Measurements from ENCODE around the gene SIL1.

The SIL1 gene

DNA sequence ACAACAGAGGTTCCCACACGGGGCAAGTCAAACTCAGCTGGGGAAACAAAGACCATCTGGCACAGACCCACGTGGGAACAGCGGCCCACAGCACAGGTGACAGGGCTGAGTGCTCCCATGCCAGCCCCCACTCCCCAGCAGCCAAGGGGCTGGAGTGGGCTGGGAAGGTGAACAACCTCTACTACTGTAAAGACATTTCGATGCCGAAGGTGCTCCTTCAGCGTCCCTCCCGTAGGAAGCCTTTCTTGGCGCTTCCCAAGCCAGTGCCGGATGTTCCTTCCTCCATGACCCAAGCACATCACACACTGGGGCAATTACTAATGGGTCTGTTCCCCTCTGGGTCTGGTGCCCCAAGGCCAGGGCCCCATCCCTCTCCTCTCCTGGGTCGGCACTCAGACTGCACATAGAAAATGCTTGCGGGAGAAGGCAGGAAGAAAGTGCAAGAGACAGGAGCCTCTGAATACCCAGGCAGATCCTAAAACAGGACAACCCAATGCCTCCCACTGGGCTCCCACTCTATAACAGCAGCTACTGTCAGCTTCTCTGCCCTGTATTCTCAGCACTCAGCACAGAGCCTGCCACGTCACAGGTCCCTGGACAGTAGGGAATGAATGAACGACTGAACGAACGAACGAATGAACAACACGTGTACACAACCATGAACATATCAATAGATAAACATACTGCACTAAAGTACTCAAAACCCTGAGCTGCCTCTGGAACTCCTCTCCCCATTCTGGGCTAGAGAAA lies 246.0 kb downstream of the SIL1 start:
- no peak for DNase-seq

DNA sequence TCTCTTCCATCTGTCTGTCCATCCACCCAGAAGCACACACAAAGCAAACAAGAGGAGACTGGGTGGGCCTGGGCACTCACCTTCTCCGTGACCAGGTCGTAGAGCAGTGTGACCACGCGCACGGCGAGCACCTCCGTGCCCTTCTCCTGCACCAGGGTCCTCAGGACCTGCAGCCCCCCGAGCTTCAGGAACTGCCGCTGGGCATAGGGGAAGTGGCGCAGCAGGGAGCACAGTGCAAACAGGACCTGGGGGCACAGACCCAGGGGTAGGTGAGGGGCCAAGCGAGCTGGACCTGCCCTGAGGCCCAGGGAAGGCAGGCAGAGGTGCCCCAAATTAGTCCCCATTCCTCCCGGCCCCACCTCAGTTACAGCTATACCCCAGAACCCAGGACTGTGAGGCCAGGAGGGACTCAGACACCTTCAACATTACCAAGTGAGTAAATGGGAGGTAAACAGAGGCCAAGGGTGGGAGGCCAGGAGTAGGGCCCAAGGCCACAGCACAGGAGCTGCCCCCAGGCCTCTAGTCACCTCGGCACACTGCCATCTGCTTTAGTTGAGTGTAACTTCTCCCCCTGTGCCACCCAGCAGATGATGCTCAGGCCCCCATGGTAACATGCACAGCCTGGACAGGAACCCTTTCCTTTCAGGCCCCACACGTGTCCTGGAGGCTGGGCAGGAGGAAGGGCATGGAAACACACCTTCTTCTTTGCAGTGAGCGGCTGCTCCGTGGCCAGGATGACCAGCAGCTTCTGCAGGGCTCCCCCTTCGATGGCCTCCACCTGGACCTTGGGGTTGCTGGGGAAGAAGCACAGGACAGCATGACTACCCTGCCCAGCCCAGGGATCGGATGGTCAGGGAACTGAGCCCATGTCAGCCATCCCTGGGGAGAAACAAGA lies 246.8 kb downstream of the SIL1 start:
- no peak for DNase-seq

DNA sequence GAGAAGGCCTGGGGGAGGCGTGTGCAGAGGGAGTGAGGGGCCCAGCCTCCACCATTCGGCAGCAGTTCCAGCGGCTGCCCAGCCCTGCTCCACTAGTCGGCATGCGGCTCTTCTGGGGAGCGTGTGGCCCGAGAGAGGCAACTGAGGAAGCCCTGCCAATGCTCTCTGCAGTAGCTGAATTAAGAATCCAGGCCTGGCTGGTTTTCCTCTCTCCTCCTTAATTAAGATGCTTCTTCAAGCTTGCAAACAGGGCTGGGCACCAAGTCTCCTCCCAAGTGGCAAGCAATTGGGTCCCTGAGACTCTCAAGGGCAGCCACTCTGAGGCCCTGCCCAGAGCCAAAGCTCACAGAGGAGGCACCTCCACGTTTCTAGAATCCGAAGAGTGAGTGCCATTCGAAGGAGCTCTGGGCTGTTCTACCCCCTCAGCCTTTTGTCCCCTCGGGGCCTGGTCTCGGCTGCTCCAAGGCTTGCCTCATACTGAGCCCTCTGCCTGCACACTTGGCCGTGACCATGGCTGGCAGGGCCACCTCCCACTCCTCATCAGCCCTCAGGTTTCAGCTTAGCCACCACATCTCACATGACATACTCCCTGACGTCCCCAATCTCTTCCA lies 247.6 kb downstream of the SIL1 start:
- DNase-seq, result no peak

DNA sequence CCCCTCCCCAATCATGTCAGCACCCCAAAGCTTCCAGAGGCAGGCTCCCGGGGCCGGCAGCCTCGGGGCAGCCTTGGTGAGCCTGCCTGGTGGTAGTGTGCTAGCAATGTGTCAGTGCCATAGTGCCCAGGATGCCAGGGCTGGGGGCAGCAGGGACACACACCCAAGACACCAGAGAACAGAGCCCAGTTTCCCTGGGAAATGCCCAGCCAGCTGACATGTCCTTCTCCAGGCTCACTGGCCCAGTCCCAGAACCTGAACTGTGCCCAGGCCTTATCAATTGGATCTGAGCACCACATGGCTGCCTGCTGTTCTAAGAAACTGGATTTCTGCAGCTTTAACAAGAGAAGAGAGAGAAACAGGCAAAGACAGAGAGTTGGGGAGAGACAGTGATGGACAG lies 248.2 kb downstream of the SIL1 start:
- DNase-seq, result no peak

DNA sequence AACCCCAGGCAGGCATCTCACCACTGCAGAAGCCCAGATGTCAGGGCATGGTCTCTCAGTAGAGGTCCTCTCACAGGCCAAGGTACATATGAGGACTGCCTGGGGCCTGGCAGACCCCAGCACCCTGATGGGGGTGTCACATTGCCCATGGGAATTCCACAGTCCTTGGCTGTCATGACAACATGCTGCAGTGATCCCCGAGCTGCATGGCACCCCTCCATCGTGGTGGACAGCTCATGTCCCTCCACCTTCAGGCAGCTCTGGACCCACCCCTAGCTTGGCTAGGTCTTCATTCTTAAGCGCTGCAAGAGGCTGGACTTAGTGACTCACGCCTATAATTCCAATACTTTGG lies 249.0 kb downstream of the SIL1 start:
- no peak for DNase-seq

DNA sequence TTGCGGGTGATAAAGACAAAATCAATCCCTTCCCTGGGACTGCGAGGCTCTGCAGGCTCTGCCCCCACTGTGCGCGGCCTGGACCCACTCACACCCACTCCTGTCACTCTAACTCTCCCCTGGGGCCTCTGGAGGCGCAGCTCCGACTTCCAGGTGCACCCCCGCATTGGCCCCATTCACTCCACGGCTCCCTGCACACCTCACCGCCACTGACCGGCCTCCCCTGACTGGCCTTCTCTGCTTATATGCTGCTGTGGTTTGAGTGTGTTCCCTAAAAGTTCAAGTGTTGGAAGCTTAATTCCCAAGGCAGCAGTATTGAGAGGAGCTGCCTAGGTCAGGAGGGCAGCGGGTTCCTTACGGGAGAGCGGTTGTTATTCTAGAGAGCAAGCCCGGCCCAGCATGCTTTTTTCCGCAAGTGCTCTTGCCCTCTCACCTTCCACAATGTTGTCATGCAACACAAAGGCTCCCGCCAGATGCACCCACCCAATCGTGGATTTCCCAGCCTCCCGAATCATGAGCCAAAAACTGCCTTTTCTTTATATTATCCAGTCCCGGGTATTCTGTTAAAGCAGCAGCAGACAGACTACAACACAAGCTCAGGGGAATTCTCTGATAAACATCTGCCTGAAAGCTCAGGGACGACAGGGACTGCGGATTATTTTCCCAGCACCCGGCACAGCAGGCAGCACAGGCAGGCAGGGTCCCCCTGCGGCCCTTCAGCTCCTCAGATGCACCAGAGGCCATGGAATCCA lies 249.5 kb downstream of the SIL1 start:
- no peak for DNase-seq

DNA sequence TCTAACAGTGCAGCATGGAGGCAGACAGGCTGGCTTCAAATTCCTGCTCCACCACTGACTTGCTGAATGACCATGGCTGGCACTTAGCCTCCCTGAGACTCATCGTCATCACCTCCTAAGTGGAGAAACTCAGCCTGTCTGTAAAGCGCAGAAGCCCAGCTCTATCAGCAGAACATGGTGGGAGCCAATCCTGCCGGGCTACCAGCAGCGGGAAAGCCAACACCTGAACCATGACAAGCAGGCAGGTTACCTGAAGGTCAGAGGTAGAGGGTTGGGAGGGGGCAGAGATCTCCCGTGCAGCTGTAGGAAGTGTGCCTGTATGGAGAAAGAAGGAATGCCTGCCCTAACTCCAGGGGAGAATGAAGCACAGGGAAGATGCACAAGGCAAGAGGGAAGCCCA lies 250.4 kb downstream of the SIL1 start:
- no peak for DNase-seq

DNA sequence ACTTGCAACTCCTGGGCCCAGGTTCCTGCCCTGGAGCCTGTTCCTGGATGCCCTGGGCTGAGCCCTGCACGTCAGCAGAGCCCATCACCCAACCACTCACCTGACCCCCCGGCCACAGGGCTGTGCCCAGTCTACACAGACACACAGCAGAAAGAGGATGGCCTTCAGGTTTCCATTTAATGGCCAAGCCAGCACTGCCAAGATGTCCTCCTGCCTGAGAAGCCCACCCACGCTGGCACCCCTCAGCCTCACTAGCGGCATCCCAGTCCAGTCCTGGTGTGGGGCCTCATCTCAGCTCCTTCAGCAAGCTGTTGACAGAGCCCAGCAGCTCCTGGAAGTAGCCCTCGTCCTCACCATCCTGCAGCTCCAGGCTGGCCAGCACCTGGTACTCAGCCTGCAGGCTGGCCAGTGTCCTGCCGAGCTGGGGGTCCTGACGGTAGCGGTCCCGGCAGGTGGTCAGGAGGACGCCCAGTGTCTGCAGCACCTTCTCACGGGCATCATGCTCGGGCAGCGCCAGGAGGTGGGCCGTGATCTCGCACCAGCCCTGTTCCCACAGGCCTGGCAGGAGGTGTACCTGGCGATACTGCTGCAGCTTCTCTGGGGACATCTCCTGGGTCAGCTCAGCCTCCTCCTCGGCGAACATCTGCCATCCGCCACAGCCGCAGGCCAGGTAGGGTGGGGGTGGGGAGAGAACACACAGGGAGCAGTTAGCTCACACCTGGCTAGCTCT lies 251.2 kb downstream of the SIL1 start:
- DNase-seq, result no peak

DNA sequence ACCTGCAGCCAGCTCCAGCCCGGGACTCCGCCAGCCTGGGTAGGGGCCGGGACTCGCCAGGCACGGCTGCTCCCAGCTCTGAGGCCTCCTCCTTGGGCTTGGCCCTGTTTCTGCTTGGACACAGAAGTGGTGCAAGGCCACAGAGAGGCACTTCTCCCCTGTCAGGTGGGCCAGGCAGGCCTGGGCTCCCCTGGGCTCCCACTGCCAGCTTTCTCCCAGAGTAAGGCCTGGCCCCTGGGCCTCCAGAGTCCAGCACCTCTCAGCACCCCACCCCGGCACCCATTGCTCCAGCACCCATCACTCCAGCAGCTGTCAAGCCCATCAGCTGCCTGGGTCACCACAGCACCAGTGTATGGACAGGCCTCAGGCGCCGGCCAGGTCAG lies 251.9 kb downstream of the SIL1 start:
- DNase-seq, result no peak

DNA sequence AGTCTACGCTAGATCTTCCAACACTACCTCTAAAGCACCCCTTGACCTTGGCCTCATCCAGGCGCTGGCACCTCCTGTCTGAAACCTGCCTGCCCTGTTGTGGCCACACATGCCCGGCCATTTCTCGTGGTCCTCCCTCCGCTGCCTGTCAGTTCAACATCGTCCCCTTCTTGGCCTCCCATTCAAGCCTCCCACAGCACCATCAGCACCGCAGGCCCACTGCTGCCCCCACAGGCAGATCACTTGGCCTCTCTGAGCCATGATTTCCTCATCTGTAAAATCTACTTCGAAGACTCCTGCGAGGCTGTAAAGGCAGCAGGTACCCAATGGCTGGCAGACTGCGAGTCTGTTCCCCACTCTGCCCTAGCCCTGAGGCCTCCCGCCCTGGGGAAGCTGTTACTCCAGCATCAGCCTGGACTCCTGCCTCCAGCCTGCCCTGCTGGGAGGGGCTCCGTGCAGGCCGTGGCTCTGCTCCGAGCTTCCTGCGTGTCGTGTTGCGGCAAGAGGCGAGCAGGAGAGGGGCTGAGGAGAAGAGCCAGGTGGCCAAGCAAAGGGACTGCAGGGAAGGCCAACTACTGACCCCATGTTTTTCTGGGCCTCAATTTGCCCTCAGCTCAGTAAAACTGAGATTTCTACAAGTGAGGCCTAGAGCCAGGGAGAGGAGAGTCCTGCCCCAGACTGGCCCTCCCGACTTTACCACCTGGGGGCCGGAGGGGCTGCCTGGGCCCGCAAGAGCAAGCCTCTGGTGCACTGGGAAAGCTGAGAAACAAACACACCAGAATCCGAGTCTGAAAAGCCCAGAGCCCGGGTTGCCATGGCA lies 252.5 kb downstream of the SIL1 start:
- DNase-seq, result no peak

DNA sequence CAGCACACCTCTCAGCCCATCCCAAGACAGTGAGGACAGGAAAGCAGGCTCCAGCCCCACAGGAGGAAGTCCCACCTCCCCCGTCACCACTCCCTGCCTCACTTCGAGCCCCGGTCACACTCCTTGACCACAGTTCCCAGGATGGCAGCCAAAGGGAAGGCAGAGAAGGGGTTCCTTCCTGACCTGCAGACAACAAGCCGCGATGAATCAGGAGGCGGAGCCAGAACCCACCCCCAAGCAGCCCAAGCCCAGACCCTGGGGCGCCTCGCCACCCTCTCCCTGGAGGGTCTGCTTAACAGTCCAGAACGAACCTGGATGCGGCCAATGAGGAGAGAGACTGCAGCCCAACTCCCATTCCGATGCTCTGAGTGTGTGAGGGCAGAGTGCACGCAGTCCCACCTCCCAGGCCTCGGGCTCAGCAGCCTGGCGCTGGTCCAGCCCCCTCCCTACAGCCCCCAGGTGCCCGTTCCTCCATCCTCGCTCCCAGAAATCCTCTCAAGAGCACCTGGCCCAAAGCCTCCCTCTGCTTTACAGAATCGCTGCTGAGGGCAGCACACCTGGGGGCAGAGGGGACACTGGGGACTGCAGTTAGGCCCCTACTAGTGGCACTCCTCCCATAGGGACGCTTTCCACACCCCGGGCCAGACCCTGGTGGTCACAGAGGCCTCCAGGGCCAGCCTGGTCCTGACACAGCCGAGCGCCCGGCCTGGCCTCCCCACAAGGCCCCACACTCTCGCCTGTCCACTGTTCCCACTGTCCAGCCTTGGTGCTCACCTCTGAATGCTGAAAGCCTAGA lies 253.4 kb downstream of the SIL1 start:
- DNase-seq, result no peak

DNA sequence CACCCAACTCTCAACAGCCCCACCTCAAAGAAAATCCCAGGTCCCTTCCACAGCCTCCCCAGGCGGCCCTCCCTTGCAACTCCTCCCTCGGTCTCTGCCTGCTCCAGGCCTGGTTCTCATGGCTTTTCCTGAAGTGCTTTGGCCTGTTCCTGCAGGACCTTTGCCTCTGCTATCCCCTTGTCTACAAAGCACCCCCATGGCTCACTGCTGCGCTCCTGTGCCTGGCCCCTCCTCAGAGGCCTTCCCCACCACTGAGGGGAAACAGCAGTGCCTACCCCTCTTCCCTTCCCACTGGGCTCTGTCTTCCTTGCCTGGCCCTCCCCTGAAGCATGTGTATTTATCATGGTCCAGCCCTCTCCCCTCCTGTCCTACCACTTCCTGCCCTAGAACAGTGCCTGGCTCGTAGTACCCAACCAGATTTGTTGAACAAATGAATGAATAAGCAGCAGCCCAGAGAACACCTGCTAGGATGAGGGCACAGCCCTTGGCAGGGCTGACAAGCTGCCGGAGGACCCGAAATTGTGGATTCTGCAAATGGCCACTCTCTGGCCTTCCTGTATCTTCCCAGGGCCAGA lies 254.5 kb downstream of the SIL1 start:
- no peak for DNase-seq

DNA sequence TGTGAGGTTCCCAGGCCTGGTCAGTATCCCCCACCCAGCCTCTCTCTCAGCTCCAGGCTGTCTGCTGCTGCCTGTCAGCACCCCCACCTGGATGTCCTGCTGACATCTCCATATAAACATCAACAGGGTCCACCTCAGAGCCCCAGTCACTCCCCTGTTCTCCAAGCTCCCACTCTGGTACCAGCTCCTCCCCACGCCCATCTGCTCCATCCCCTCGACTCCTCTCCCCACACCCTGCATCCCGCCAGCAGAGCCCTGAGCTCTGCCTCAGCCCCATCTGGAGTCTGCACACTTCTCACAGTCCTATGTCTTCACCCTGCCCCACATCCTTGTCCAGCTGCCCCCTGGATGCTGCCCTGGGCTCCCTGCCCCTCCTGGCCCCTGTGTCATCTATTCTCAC lies 255.3 kb downstream of the SIL1 start:
- no peak for DNase-seq

DNA sequence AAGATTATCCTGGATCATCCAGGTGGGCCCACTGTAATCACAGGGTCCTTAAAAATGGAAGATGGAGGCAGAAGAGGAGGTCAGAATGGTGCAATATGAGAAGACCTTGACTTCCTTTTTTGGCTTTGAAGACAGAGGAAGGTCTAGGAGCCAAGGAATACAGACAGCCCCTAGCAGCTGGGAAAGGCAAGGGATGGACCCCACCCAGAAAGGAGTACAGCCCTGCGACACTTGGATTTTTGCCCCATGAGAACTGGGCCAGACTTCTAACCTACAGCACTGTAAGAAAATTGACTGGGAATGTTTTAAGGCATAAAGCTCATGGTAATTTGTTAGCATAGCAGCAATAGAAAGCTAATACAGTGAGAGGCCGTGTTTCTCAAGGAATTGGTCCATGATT lies 256.1 kb downstream of the SIL1 start:
- DNase-seq, result no peak

DNA sequence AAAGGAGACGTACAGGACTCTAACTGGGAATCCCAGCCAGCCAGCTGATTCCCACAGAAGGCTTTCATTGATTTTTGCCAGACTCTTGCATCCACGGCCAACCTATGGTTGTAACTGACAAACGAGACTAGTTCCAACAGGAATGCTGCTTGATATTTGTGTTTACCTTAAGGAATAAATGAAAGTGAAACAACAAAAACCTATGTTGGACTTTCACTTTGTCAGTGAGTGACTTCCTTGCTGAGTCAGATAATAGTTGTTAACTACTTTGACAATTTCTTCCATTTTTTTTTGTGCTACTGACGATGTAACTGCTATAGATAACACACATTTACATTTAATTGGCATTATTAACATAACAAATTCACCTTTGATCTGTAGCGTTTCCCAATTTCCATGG lies 259.6 kb downstream of the SIL1 start:
- DNase-seq, result no peak

DNA sequence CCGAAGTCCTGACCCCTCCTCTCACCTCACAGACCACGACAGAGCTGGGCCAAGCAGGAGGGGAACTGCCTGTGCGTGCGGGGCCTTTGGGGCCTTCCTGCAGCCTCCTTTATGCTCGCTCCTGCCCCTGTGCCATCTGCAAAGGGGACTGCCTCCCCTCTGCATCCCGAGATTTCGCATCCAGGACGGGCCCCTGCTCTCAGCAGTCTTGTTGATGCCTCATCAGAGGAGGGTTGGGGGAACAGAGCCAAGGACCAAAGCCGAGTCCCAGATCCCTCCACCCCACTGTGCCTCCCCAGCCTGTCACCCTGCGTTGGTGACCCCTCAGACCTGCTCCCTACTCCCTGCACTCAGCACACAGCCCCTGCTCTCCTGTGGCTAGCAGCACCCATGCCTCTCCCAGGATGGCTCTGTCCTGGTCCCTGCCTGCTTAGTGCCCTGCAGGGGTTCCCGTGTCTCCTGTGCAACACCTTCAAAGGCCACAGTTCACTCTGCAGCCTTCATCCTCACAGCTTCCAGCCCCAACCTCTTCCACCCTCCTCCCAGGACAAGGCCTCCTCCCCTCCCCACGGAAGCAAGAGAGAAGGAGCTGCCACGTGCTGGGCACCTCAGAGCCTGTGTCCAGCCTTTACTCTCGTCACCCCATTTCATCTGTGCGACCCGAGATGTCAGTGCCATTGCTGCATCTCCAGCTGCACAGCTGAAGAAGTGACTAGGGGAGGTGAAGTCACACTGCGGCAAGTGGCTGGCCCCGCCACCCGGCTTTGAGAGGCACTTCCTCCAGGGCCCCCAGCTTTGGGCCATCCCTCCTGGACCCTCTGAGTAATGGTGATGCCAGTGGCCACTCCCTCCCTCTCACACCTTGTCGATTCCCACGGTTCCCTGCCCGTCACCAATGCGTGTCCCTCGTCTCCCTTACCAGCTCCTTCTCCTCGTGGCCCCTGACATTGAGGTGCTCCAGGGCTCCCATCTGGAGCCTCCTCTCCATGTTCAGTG lies 260.5 kb downstream of the SIL1 start:
- DNase-seq, result no peak

DNA sequence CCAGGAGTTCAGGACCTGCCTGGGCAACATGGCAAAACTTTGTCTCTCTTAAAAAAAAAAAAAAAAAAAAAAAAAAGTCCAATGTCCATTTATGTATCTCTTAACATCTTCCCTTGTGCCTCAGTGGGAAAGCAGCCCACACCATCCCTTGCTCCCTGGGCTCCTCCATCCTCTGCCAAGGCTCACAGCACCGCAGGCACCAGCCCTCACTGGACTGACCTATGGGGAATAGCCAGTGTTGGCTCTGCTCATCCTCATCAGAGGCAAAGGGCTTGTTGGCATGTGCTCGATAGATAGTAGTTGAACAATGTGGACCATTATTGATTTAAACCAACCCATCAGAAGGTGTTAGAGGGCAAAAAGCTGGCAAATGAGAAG lies 261.2 kb downstream of the SIL1 start:
- DNase-seq, result no peak

DNA sequence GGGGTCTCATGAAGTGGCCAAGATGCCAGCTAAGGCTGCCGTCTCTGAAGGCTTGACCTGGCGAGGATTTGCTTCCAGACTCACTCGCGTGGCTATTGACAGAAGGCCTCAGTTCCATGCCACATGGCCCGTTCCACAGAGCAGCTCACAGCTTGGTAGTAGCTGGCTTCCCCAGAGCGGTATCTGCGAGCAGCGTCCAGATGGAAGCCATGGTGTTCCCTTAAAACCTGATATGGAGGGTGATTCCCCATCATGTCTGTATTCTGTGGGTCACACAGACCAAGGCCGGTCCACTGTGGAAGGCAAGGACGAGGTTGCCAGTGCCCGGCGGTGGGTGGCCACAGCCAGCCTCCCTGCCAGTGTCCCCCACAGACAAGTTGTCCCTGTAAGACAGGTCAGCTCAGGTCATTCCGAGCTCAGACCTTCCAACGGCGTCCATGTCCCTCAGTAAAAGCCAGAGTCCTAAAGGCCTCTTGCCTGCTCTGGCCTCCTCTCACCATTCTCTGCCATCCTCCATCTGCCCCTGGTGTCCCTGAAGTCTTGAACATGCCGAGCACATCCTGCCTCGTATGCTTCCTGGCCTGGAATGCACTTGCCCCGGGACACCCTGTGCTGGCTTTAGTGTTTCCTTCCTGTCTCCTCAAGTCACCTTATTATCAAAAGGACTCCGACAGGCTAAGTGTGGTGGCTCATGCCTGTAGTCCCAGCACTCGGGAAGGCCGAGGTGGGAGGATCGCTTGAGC lies 261.8 kb downstream of the SIL1 start:
- no peak for DNase-seq
